NT2/D1 (cell line): ENCODE data around the gene CTSH.

ENCODE experiments used
- SUZ12 ChIP-seq: IDR thresholded peaks from 2 replicates; pipeline ENCODE4 v1.6.1; 2011; ENCODE audit not compliant: insufficient read length, insufficient read depth; ENCODE audit errors: extremely low read depth
- YY1 ChIP-seq: IDR thresholded peaks from 2 replicates; pipeline ENCODE4 v1.6.1; 2011; ENCODE audit not compliant: insufficient read length, insufficient read depth
- ZNF274 ChIP-seq: IDR thresholded peaks from 2 replicates; pipeline ENCODE4 v1.6.1; 2011; ENCODE audit warnings: mild to moderate bottlenecking, low read depth, low read length

- TF ChIP-seq SUZ12 = no peak
- no peak for TF ChIP-seq ZNF274
- no peak for TF ChIP-seq YY1
Observed at GRCh38 chr15:78878356-78878755, 66.5 kb downstream of the CTSH start.
